ENCODE results near the gene SDK1.

Gene SDK1

DNA sequence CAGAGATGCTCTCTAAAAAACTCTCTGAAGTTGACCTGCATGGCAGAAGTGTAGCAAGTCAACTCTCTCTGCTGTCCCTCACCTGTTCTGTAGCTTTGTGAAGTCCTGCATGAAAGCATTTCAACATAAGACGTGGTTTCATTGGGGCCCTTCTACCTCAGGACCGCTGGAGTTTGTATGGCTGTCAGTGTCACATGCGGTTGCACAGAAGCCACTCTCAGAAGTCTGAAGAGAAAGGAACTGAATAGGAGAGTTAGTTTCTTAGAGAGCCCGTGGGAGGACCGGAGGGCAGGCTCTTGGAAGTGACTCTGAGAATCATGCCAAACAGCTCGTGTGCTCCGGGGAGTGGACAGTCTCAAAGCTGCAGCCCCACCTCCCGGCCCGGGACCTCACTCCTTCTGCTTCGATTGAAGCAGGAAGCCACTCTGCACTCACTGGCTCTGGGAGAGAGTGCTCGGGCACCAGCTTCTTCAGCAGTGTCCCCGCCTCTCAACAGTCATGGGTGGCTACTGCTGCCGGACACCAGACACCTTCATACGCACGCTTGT is 486.7 kb downstream of the SDK1 start:
- DNase-seq (ENCODE audit: low read depth) = no peak

GRCh38 chr7:3790803-3791202 is 489.8 kb downstream of the SDK1 start:
- DNase-seq (ENCODE audit: low read depth) = no peak

- no peak for DNase-seq (ENCODE audit: low read depth)
Observed at GRCh38 chr7:3791327-3791726, 490.3 kb downstream of the SDK1 start.

DNA sequence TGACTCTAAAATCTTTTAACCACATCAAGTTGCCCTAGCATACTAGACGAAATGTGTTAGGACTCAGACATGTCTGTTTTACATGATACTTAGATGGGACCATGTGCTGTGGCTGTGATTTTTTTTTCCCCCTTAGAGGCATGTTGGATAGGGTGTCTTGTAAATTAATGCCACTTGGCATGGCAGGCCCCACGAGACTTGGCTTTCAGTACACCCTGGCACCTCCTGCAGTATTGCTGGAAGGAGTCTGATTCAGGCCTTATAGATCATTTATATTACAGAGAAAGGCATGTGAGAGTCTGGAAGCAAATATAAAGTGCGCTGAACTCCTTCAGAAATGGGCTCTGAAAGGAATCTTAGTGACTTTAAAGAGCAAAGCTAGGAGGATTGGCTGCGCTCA is 494.1 kb downstream of the SDK1 start:
- DNase-seq (ENCODE audit: low read depth) = no peak

GRCh38 chr7:3795781-3796180 is 494.7 kb downstream of the SDK1 start:
- DNase-seq (ENCODE audit: low read depth) = no peak

DNA sequence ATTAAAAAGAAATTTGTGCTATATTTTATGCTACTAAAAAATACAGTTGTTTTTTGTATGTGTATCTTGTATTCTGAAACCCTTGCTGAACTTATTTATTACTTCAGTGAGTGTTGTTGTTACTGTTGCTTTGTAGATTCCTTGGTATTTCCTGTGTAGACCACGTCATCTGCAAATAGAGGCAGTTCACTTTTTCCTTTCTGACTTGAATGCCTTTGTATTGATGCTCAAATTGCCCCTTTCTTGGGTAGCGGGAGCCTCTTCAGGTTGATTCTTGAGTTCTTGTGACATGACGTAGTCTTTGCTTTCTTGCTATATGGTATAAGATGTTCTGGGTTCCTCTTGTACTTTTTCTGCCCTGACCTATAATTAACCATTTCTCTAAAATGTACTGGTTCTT is 504.1 kb downstream of the SDK1 start:
- DNase-seq (ENCODE audit: low read depth) = no peak

- no peak for DNase-seq (ENCODE audit: low read depth)
Observed at GRCh38 chr7:3806516-3806915, 505.5 kb downstream of the SDK1 start.

- no peak for DNase-seq (ENCODE audit: low read depth)
Observed at GRCh38 chr7:3807824-3808223, 506.8 kb downstream of the SDK1 start.

DNA sequence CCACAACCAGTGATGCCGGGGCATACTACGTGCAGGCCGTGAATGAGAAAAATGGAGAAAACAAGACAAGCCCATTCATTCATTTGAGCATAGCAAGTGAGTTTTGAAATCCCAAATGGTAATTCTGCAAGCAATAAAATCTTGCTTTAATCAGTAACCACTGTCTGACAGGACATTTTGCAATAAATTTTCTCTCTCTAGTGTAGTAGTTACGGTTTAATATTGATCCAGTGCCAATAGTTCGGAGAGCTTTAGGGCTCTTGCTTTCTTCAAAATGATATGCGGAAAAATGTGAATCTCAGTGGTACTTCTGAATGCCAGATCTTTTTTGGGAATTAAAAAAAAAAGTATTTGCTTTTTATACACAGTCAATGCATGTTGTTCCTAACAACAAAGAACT is 520.4 kb downstream of the SDK1 start:
- DNase-seq (ENCODE audit: low read depth) = no peak

DNA sequence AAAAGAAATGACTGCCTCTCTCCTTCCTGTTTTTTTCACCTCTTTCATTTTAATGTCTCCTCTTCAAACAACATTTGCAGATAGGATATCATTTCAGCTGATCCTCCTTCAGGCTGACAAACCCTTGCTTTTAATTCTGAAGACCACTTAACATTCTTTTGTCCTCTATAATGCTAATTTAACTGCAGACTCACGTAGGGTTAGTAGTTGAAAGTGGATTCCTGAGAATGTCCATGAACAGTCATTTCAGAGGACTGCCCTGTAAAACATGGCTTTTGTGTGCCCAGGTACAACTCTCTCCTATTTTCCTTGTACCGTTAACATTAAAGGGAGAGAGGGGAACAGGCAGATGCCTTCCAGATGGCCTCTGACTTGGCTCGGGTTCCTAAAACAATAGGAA is 524.4 kb downstream of the SDK1 start:
- DNase-seq (ENCODE audit: low read depth) = no peak

DNA sequence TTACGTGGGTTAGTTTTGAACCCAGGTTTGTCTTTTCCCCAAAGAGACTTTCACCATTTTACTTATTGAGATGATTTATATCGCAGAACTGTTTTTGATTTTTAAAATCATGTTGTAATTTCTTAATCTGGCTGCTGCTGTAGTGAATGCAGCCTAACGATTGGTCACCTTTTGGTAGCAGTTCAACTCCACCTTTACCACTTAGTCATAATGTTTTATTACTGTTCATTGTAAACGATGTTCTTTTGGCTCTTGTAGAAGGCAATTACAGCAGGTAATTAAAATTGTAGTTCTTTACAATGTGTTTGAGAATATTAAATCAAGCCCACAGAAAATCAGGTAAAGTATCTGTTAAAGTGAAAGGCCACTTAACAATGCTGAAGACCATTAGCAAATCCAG is 531.1 kb downstream of the SDK1 start:
- no peak for DNase-seq (ENCODE audit: low read depth)

- no peak for DNase-seq (ENCODE audit: low read depth)
Observed at GRCh38 chr7:3835109-3835508, 534.1 kb downstream of the SDK1 start.

- DNase-seq (ENCODE audit: low read depth) = no peak
Observed at GRCh38 chr7:3836855-3837254, 535.8 kb downstream of the SDK1 start.

- DNase-seq (ENCODE audit: low read depth) = no peak
Observed at GRCh38 chr7:3844540-3845151, 543.6 kb downstream of the SDK1 start.

- DNase-seq (ENCODE audit: low read depth) = no peak
Observed at GRCh38 chr7:3846738-3847137, 545.7 kb downstream of the SDK1 start.

DNA sequence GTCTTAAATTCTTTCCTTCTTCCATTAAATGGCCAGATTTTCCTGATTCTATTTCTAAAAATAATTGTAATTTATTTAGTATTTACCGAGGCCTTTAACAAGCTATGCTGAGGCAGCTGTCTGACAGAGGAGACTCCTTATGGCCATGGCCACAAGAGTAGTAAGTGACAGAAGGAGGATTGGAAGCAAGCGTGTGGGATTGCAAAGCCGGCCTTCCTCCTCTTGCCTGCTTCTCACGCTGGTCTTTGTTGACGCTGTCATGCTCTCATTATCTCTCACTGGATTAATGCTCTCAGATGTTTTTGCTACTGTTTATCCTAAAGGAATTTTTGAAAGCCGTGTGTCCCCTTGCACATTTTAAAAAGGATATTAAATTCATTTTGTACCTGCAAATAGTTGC is 546.3 kb downstream of the SDK1 start:
- DNase-seq (ENCODE audit: low read depth) = no peak

GRCh38 chr7:3859431-3859830 is 558.4 kb downstream of the SDK1 start:
- no peak for DNase-seq (ENCODE audit: low read depth)

DNA sequence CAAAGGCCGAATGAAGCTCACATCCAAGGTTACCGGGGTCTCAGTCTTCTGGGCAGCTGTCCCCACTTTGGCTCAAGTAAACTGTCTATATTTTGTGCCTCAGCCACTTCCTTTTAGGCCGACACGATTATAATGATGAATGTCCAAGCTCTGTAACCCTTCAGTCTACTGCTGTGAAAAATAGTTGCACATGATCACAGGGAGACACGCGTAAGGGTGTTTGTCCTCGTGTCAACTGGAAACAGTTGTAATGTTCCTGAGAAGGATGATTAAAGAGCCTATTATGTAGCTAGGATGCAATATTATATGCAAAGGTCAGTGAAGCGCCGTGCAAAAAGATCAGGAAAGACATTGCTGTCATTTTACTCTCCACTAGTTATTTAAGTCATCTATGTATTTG is 559.9 kb downstream of the SDK1 start:
- no peak for DNase-seq (ENCODE audit: low read depth)

- DNase-seq (ENCODE audit: low read depth) = no peak
Observed at GRCh38 chr7:3861386-3861785, 560.3 kb downstream of the SDK1 start.

DNA sequence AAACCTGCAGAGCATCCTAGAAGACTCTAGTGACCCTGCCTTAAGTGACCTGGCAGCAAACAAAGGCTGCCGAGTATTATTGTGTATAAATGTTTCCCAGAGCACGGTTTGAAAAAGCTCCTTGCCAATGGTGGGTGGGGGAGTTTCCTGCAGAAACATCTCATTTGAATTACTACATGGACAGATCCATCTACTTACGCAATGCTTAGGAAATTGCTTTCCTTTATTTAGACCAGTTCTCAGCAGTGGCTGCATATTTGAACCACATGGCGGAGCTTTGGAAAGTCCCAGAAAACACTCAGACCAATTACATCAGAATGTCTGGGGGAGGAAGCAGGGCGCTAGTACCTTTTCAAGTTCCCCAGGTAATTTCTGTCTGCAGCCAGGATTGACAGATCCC is 560.9 kb downstream of the SDK1 start:
- no peak for DNase-seq (ENCODE audit: low read depth)

DNA sequence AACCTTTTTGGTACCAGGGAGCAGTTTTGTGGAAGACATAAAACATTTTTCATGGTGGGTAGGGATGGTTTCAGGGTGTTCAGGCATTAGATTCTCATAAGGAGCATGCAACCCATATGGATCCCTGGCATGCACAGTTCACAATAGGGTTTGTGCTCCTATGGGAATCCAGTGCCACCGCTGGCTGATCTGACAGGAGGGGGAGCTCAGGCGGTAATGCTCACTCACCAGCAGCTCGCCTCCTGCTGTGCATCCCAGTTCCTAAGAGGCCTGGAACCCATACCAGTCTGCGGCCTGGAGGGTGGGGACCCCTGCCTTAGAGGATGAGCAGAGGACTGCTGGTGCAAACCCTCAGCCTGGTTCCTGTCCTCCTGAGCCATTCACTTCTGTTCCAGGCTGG is 561.7 kb downstream of the SDK1 start:
- no peak for DNase-seq (ENCODE audit: low read depth)

GRCh38 chr7:3866277-3866676 is 565.2 kb downstream of the SDK1 start:
- no peak for DNase-seq (ENCODE audit: low read depth)

DNA sequence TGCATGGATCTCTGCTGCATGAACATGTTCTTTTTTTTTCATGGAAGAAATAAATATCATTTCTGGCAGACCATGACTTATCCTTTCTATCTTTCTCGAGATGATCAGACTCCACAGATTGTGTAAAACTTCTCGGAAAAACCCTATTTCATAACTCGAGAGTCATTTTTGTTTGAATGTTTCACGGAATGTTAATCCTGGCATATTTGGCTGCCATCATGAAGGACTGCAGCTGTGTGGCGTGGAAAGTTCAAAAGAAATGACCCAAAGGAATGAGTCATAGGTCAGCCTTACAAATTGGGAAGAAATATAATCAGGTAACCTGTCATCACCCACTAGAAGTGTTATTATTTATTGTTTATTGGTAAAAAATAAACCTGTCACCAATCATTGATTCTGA is 566.8 kb downstream of the SDK1 start:
- no peak for DNase-seq (ENCODE audit: low read depth)

DNA sequence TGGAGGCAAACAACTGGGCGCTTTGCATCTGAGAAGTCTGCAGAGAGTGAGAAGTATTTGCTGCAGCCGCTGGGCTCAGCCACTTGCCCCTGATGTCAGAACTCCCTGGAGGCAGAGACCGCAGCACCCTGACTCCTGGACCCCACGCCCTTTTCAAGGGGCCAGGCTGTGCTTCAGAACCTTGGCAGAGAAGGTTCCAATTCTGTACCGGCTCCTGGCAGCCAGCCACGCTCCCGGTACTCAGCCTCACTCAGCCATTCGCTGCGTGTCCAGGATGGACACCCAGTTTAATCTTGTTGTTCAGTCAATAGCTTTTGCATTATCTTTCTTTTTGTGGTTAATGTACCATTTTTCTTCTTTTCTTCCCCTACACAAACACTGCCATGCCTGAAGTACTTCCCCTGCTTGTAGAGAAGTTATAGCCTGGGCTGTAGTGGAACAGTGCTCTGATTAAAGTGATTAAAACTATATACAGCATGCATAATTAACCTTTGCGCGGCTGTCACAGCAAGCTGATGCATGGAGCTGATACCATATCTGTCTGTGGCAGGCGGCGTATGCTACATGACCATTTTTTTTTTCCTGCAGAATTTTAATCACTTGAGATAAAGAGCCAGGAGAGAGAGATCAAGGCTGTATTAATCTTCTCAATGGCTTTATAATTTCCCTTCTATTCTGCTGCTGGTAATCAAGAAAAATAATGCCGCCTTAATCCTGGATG is 578.5 kb downstream of the SDK1 start:
- no peak for DNase-seq (ENCODE audit: low read depth)

Measured in activated T-cell treated with anti-CD3 and anti-CD28 coated beads for 48 hours (primary cell).